HFF-Myc (cell line): ENCODE results near the gene DOCK11.

ENCODE experiments used
- DNase-seq: peaks from one replicate; pipeline ENCODE4 v3.0.0-alpha.2; 2011; ENCODE audit warnings: low read depth; ENCODE audit errors: extremely low read depth
- H3K4me3 ChIP-seq: replicated peaks from 2 replicates; pipeline ENCODE4 v1.5.1; 2011; ENCODE audit warnings: low read depth, mild to moderate bottlenecking, control low read depth, low read length
- CTCF ChIP-seq: IDR thresholded peaks from 2 replicates; pipeline ENCODE4 v1.5.1; 2012; ENCODE audit warnings: mild to moderate bottlenecking, low read depth, low read length, control low read depth; ENCODE audit errors: missing control alignments

The DOCK11 gene

GRCh38 chrX:118530219-118530911 is 34.8 kb downstream of the DOCK11 start:
- no peak for DNase-seq
- no peak for TF ChIP-seq CTCF
- H3K4me3 ChIP-seq = no peak overlapping the region

GRCh38 chrX:118534716-118535493 is 39.3 kb downstream of the DOCK11 start:
- TF ChIP-seq CTCF = no peak
- H3K4me3 ChIP-seq = no peak overlapping the region
- no peak for DNase-seq

- no peak overlapping the region for H3K4me3 ChIP-seq
- DNase-seq = no peak
- no peak for TF ChIP-seq CTCF
Measured at GRCh38 chrX:118536204-118536603, 40.6 kb downstream of the DOCK11 start.

- H3K4me3 ChIP-seq = no peak overlapping the region
- peak; percentile 46 for TF ChIP-seq CTCF
- DNase-seq = no peak
Measured at GRCh38 chrX:118536687-118537461, 41.3 kb downstream of the DOCK11 start.

- TF ChIP-seq CTCF = no peak
- DNase-seq = no peak
- no peak overlapping the region for H3K4me3 ChIP-seq
Measured at GRCh38 chrX:118538386-118538785, 42.8 kb downstream of the DOCK11 start.

GRCh38 chrX:118540342-118540741 is 44.7 kb downstream of the DOCK11 start:
- no peak overlapping the region for H3K4me3 ChIP-seq
- no peak for TF ChIP-seq CTCF

More at GRCh38 chrX:118540342-118540741, 44.7 kb downstream of the DOCK11 start:
- no peak for DNase-seq
